GM21515 (cell line): ENCODE measurements around the gene MYCN.

ENCODE experiments used
- ATAC-seq: cut with Tn5 transposase; IDR thresholded peaks from one replicate; pipeline ENCODE4 v1.9.1; 2021; ENCODE audit not compliant: unreplicated experiment

The MYCN gene

DNA sequence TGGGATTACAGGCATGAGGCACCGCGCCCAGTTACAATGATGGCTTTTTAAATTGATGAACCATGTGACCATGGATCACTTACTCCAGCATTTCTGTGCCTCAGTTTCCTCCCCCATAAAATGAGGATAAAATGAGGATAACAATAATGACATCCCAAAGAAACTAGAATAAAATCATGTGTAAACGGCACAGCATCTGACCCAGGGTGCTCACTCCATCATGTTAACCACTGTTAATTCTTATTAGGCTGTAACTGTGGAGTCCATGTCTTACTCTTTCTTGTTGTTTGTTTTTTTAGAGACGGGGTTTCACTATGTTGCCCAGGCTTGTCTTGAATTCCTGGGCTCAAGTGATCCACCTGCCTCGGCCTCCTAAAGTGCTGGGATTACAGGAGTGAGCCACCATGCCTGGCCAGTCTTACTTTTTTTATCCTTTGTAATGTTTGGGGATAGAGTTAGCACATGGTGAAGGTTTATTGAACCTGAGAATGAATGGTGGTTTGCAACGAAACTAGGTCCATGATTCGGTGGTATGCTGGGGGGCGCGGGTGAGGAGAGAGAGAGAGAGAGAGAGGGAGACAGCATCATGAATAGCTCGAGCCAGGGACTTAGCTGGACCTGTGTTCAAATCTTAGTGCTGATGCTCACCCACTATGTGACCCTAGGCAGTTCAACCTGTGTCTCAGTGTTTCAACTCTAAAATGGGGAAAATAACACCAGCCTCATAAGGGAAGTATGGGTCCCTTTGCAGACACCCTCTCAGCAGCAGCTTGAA is 52.3 kb downstream of the MYCN start:
- ATAC-seq, result no peak

DNA sequence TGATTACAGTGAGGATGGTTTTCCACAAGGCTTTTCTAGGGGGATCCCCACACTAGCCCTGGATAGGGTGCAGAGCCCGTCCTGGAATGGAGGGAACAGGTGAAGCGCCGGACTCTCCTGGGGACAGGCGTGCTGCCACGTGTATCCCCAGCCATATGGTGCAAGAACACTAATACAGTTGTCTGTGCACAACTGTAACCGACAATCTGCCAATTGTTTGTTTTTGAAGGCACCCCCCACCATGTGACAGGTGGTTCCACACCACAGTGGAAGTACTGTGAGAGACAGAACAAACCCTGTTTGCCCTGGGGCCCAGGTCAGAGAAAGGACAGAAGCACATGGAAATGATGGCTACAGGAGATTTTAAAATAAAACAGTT is 52.9 kb downstream of the MYCN start:
- no peak for ATAC-seq

DNA sequence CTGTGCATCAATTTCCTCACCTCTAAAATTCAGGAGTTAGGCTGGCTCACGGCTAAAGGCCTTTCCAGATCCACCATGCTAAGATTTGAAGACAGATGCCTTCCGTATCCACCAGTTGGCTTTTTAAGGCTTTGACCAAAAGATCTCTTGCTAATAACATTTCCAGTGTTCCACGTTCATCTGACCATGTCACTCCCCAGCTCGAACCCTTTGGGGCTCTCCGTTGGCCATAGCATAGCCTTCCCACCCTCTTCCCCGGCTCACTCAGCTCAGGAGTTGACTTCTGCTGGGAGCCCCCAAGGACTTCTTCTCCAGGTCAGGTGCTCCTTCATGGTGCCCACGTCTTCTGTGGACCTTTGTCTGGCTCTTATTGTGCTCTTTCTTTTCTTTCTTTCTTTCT is 53.3 kb downstream of the MYCN start:
- ATAC-seq, result no peak

DNA sequence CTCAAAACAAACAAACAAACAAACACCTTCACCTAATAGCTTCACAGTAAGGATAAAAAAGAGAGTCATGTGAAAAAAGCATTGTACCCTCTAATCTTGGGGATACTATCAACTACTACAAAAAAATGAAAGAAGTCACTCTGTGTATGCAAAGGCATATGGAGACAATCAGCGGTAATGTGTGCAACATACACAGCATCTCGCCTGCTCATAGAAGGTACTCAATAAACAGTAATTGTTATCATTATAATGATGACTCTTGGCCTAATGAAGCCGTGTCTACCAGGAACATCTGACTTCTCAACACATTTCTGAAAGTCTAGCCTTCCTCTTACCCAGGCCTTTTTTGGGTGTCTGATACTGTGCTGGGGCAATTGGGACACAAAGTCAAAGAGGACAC is 55.3 kb downstream of the MYCN start:
- no peak for ATAC-seq
